Gastroesophageal sphincter (tissue), 3 donors: Measurements from ENCODE around the gene EXOC2.

Source experiments
- EP300 ChIP-seq: sonication (generic); formaldehyde crosslinking; IDR thresholded peaks from one replicate; pipeline ENCODE4 v1.6.1; 2017; ENCODE audit warnings: antibody characterized with exemption, mild to moderate bottlenecking
- POLR2A ChIP-seq, 2 donors: fragments of 450-650 bp; IDR thresholded peaks; one replicate each; pipeline ENCODE4 v1.6.1; 2017; ENCODE audit warnings: antibody characterized with exemption in 2 of 2, mild to moderate bottlenecking in 2 of 2, moderate library complexity in 1 of 2
- TF ChIP-seq, protein P1 (sequence below), 4 experiments: fragments of 200-600 bp in 2 of 4; fragments of 450-650 bp in 2 of 4; sonication (generic) in 1 of 4; IDR thresholded peaks; one replicate each; pipeline ENCODE4 v1.5.1; 2017 to 2019; ENCODE audit warnings: antibody characterized with exemption in 4 of 4, mild to moderate bottlenecking in 2 of 4, moderate library complexity in 2 of 4

- TF ChIP-seq EP300 (no peak), POLR2A (IDR thresholded peaks at IDR 0.05) (no peak)
- TF ChIP-seq, protein P1, sequence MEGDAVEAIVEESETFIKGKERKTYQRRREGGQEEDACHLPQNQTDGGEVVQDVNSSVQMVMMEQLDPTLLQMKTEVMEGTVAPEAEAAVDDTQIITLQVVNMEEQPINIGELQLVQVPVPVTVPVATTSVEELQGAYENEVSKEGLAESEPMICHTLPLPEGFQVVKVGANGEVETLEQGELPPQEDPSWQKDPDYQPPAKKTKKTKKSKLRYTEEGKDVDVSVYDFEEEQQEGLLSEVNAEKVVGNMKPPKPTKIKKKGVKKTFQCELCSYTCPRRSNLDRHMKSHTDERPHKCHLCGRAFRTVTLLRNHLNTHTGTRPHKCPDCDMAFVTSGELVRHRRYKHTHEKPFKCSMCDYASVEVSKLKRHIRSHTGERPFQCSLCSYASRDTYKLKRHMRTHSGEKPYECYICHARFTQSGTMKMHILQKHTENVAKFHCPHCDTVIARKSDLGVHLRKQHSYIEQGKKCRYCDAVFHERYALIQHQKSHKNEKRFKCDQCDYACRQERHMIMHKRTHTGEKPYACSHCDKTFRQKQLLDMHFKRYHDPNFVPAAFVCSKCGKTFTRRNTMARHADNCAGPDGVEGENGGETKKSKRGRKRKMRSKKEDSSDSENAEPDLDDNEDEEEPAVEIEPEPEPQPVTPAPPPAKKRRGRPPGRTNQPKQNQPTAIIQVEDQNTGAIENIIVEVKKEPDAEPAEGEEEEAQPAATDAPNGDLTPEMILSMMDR (IDR thresholded peaks at IDR 0.05), result no peak
Measured at GRCh38 chr6:692356-692851, 535 bp downstream of the EXOC2 start.
